ENCODE data around the gene NRXN3. TPM values are rescaled to one million over a fixed set of nuclear protein-coding genes. Genes with fewer than 3 reads are reported as not detected.

The NRXN3 gene
- total and polyA plus RNA-seq, 2 of the 4 experiments (the other 2 are of a cell fraction), result 4.8 to 25.1 TPM

GRCh38 chr14:79419571-79420327 is 1249.6 kb downstream of the NRXN3 start (continued):
- TF ChIP-seq POLR2A (IDR thresholded peaks at IDR 0.05; ENCODE audit: low read depth, low read length), result no peak

DNA sequence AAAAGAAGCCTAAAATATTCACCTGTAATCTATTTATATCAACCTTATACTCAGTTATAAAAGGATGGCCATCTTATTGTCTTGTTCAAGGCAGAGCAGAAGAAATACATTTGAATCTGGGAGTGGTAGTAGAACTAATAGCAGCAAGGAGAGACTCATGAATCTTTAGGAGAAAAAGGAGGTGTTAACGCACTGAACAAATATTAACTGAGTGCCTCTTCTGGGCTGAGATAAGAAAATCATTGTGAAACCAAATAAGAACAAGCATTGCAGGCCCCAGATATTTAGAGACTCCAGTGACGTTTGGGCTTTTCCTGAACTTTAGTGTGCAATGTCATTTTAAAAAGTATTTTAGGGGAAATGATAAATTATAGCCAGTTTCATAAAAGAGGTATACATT is 1250.6 kb downstream of the NRXN3 start:
- no peak overlapping the region for H3K18ac ChIP-seq (ENCODE audit: low read depth, low read length)
- no peaks in the 10 kb centered on the region for H3K36me3 ChIP-seq (ENCODE audit: control insufficient read depth, insufficient read depth, low read length)
- no peak overlapping the region for H2AFZ ChIP-seq (replicated peaks; ENCODE audit: low read length, poor library complexity)
- no peak overlapping the region for H2AK5ac ChIP-seq (ENCODE audit: low read depth, low read length)
- no peak overlapping the region for H3K9ac ChIP-seq (ENCODE audit: low read depth, low read length)
- no peak overlapping the region for H3K4ac ChIP-seq (ENCODE audit: low read depth, low read length)
- ATAC-seq (ENCODE audit: low read depth), result no peak
- no peak overlapping the region for H2BK15ac ChIP-seq (ENCODE audit: low read depth, low read length)
- DNase-seq, result no peak
- no peak overlapping the region for H4K91ac ChIP-seq (ENCODE audit: insufficient read depth, low read depth, low read length)
- no peaks in the 10 kb centered on the region for H3K9me3 ChIP-seq (ENCODE audit: control insufficient read depth, insufficient read depth, low read length)
- dilution Hi-C loops (cut with HindIII; ENCODE audit: low sequenced_read_pairs, unreplicated experiment), result no loop called here
- BruUV-seq (replicated peaks), result no TSS peak
- TF ChIP-seq NFE2L2 (IDR thresholded peaks at IDR 0.05; ENCODE audit: low read depth, low read length), result no peak
- 83% methylated on average over 1 of the region's 2 CpGs; no CpG with 5 or more reads in 1 of the 2 experiments for WGBS, 2 experiments (ENCODE audit: extremely low coverage in 2 of 2, insufficient read length in 1 of 2)
- ChIA-PET POLR2A (ENCODE audit: unreplicated experiment) (no interaction called here), CTCF (no interaction called here)
- no peak overlapping the region for H2BK20ac ChIP-seq (ENCODE audit: low read depth, low read length)
- H3K4me1 ChIP-seq (ENCODE audit: control insufficient read depth, insufficient read depth, low read length), result no peaks in the 10 kb centered on the region; the same call in 1 of the 2 replicates
- no peak overlapping the region for H3K27ac ChIP-seq (ENCODE audit: insufficient read depth, low read length)
- H2AK9ac ChIP-seq (replicated peaks; ENCODE audit: low read depth, low read length, poor library complexity), result no peak overlapping the region
- H3K23ac ChIP-seq (ENCODE audit: low read depth, low read length), result no peak overlapping the region
- H3K9me1 ChIP-seq (ENCODE audit: insufficient read depth, low read length), result no peaks in the 10 kb centered on the region
- no peak overlapping the region for H3K4me2 ChIP-seq (ENCODE audit: low read depth, low read length)
- no peak overlapping the region for H3K14ac ChIP-seq (replicated peaks; ENCODE audit: low read depth, low read length)
- no peak overlapping the region for H3K4me3 ChIP-seq (ENCODE audit: insufficient read depth, low read depth, low read length)
- H2BK120ac ChIP-seq (ENCODE audit: low read depth, low read length), result no peak overlapping the region
- H3K79me1 ChIP-seq (ENCODE audit: low read depth in 1 of 2, low read length in 2 of 2), result no peaks in the 10 kb centered on the region; a peak in 1 of 4 replicates
- H4K8ac ChIP-seq (ENCODE audit: low read depth in 2 of 2, low read length in 2 of 2), result no peak overlapping the region
- no peaks in the 10 kb centered on the region for H4K20me1 ChIP-seq (ENCODE audit: insufficient read depth, low read length)
- intact Hi-C loops (cut with micrococcal nuclease), result no loop called here
- H2BK5ac ChIP-seq (ENCODE audit: low read depth, low read length, poor library complexity, severe bottlenecking), result no peak overlapping the region
- in situ Hi-C loops (cut with MboI; ENCODE audit: low sequenced_read_pairs), result no loop called here
- H3K27me3 ChIP-seq (ENCODE audit: control insufficient read depth, insufficient read depth, low read length), result no peaks in the 10 kb centered on the region
- no peak overlapping the region for H3K56ac ChIP-seq (ENCODE audit: extremely low read depth, insufficient read depth, low read length)
- no peak overlapping the region for H4K5ac ChIP-seq (ENCODE audit: low read depth, low read length)

Data from IMR-90 (cell line).